Pancreas (tissue), 10 donors: Measurements from ENCODE around the gene RPL10A. TPM values are rescaled to one million over a fixed set of nuclear protein-coding genes. Genes with fewer than 3 reads are reported as not detected.
"Not testable (repeated sequence)": the region's sequence is repeated elsewhere in the genome, so short reads cannot be mapped to it uniquely, and the experiment has no call there.

Experiments used
- ATAC-seq, 4 donors: fragments of 200-7000 bp; cut with Tn5 transposase; one replicate each; pipeline versions ENCODE4 v1.8.0 to v1.9.1; 2020; ENCODE audit warnings: mild to moderate bottlenecking in 4 of 4, moderate library complexity in 4 of 4
- DNase-seq, 6 donors: peaks; one replicate each; pipeline ENCODE4 v3.0.0-alpha.2; 2020
- FAIRE-seq: peaks from 2 replicates; lab custom pipeline; 2012; peaks lifted over from hg19 to GRCh38; lab: Jason Lieb, UNC
- H3K27ac ChIP-seq, 4 donors: fragments of 200-600 bp; sonication (generic); 1 replicate in 3 of 4; 2 replicates in 1 of 4; pipeline versions ENCODE4 v1.5.0 to v1.8.0; 2020
- H3K27me3 ChIP-seq, 4 donors: fragments of 200-600 bp; one replicate each; pipeline ENCODE4 v1.8.0; 2021
- H3K36me3 ChIP-seq, 3 donors: fragments of 200-600 bp; sonication (generic) in 1 of 3; one replicate each; pipeline versions ENCODE4 v1.5.0 to v1.8.0; 2020 to 2021
- H3K4me1 ChIP-seq, 3 donors: fragments of 200-600 bp; one replicate each; pipeline ENCODE4 v1.8.0; 2021
- H3K4me3 ChIP-seq, 4 donors: fragments of 200-600 bp; sonication (generic) in 2 of 4; one replicate each; pipeline versions ENCODE4 v1.5.0 to v1.8.0; 2020 to 2021
- H3K9me3 ChIP-seq, 4 donors: fragments of 200-600 bp; one replicate each; pipeline ENCODE4 v1.8.0; 2021
- CTCF ChIP-seq, 4 donors: fragments of 200-600 bp; sonication (generic) in 3 of 4; IDR thresholded peaks; one replicate each; pipeline versions ENCODE4 v1.5.0 to v1.8.0; 2021; ENCODE audit warnings: antibody characterized with exemption in 4 of 4
- WGBS, 2 donors: extraction: QIAGEN DNeasy Blood & Tissue Kit; methylation state at CpG; one replicate each; pipeline ENCODE4 v1.1.7; 2013; 5-methylcytosine and 5-hydroxymethylcytosine counted together
- intact Hi-C, 3 donors: fragments of 100-400 bp; cut with DNase I; formaldehyde crosslinking; loops; one replicate each; pipeline versions ENCODE4 v1.11.1 to v1.14.2; 2022
- polyA plus RNA-seq, 2 donors: library from polyadenylated mRNA; stranded (reverse); fragments of 200-250 nt; gene quantifications; one replicate each; pipeline ENCODE4 v1.2.3, GENCODE V29; 2013
- total RNA-seq, 6 donors: library from RNA; stranded (reverse); fragmentation: NEBNext Ultra II Directional in 4 of 6; extraction: Animal tissue kit (Norgen Biotek cat#: 25700) in 4 of 6; gene quantifications; one replicate each; pipeline versions ENCODE4 v1.2.1 to v1.2.4, GENCODE V29; 2021 to 2023
- donor health status: healthy with polysubstance abuse.
- donor health status: DM: no; HTN: no; CAD: no; lungs with moderate emphysema.
- donor health status: DM: no; HTN: no; CAD: no.
- donor health status: control.
- donor health status: control.
- donor health status: Bipolar disorder and iron deficiency.
- donor health status: DM: yes; HTN: yes; CAD: no.
- donor health status: DM: no; HTN: no; CAD: no.
- donor health status: DM: no; HTN: no; CAD: no.
- donor health status: DM: yes; HTN: yes; CAD: no.

Gene RPL10A
- total and polyA plus RNA-seq, 8 donors: 429 to 1,265 (median 898) TPM

- no peak for ATAC-seq
- H3K4me1 ChIP-seq: no peaks in the 10 kb centered on the region
- WGBS, 2 donors: 68 to 76% methylated on average over 4 of the region's 4 CpGs
- no peak for DNase-seq
- intact Hi-C loops: no loop called here
- no peak for TF ChIP-seq CTCF (IDR thresholded peaks at IDR 0.05)
- no peaks in the 10 kb centered on the region for H3K27me3 ChIP-seq
- no peak overlapping the region for H3K27ac ChIP-seq
- FAIRE-seq: no peak
- H3K4me3 ChIP-seq: no peak overlapping the region
- no peaks in the 10 kb centered on the region for H3K36me3 ChIP-seq
- H3K9me3 ChIP-seq: no peaks in the 10 kb centered on the region
Observed at GRCh38 chr6:35432291-35432690, 35.9 kb upstream of the RPL10A start.

- ATAC-seq, H3K9me3 ChIP-seq, intact Hi-C loops, H3K27me3 ChIP-seq, FAIRE-seq, H3K36me3 ChIP-seq, H3K4me1 ChIP-seq, H3K4me3 ChIP-seq, H3K27ac ChIP-seq, DNase-seq: not testable (repeated sequence)
- WGBS, 2 donors: 60 to 67% methylated on average over 3 of the region's 3 CpGs
Observed at GRCh38 chr6:35432702-35433101, 35.5 kb upstream of the RPL10A start.

- 66 to 67% methylated on average over 16 of the region's 16 CpGs for WGBS, 2 donors
- H3K9me3 ChIP-seq: no peaks in the 10 kb centered on the region
Observed at GRCh38 chr6:35435074-35435837, 32.9 kb upstream of the RPL10A start.

GRCh38 chr6:35436071-35436857 is 31.9 kb upstream of the RPL10A start:
- H3K27me3 ChIP-seq: no peaks in the 10 kb centered on the region
- H3K4me3 ChIP-seq: no peak overlapping the region
- no peaks in the 10 kb centered on the region for H3K9me3 ChIP-seq
- ATAC-seq: no peak
- intact Hi-C loops: no loop called here
- H3K4me1 ChIP-seq: no peaks in the 10 kb centered on the region
- no peak for FAIRE-seq
- whole genome bisulfite sequencing, 2 donors: 85 to 86% methylated on average over 8 of the region's 8 CpGs
- no peaks in the 10 kb centered on the region for H3K36me3 ChIP-seq
- H3K27ac ChIP-seq: no peak overlapping the region
- DNase-seq: peak in 1 of 6 donors; percentile 38
- no peak for TF ChIP-seq CTCF (IDR thresholded peaks at IDR 0.05)

More at GRCh38 chr6:35435074-35435837, 32.9 kb upstream of the RPL10A start:
- Histone ChIP-seq H3K4me3 (no peak overlapping the region), H3K4me1 (no peaks in the 10 kb centered on the region), H3K27ac (no peak overlapping the region), H3K36me3 (no peaks in the 10 kb centered on the region), H3K27me3 (no peaks in the 10 kb centered on the region)
- intact Hi-C loops: no loop called here
- FAIRE-seq (no peak), DNase-seq (peak in 2 of 6 donors; percentile 33 to 49), ATAC-seq (peak in 1 of 4 donors; percentile 30)
- no peak for TF ChIP-seq CTCF (IDR thresholded peaks at IDR 0.05)

- H3K27me3 ChIP-seq, H3K9me3 ChIP-seq, H3K4me1 ChIP-seq, FAIRE-seq, H3K36me3 ChIP-seq, intact Hi-C loops, ATAC-seq, H3K27ac ChIP-seq, H3K4me3 ChIP-seq: not testable (repeated sequence)
- DNase-seq: peak in 1 of 6 donors; percentile 1
- WGBS, 2 donors: 90 to 94% methylated on average over 7 of the region's 7 CpGs
Observed at GRCh38 chr6:35438378-35439065, 29.7 kb upstream of the RPL10A start.
